Endothelial cell of umbilical vein (primary cell): ENCODE measurements around the gene ARHGEF7. TPM values are rescaled to one million over a fixed set of nuclear protein-coding genes. Genes with fewer than 3 reads are reported as not detected.

Source experiments
- BruUV-seq: library from RNA; stranded (reverse); fragments of 400-500 nt; replicated peaks from 2 replicates; lab custom pipeline; 2021; lab: Mats Ljungman, UMichigan
- CTCF ChIA-PET: fragments of 300-600, 350-600 bp; sonication (Branson Sonifier 250); formaldehyde crosslinking; loops from one replicate; lab custom pipeline; 2021; ENCODE audit warnings: antibody characterized with exemption, inconsistent platforms; lab: Charles Lee
- POLR2A ChIA-PET: fragments of 300-600, 350-600 bp; sonication (Branson Sonifier 250); formaldehyde crosslinking; loops from one replicate; lab custom pipeline; 2021; ENCODE audit warnings: antibody characterized with exemption, inconsistent platforms; lab: Charles Lee
- DNase-seq: peaks from one replicate; pipeline ENCODE4 v3.0.0-alpha.2; 2011; ENCODE audit warnings: low read depth, low spot score
- FAIRE-seq: peaks from 2 replicates; lab custom pipeline; 2011; peaks lifted over from hg19 to GRCh38; lab: Jason Lieb, UNC
- H2AFZ ChIP-seq: 2 replicates; pipeline ENCODE4 v1.6.0; 2012; ENCODE audit warnings: low read depth, low read length, control low read depth, inconsistent platforms
- H3K27ac ChIP-seq: 2 replicates; pipeline ENCODE4 v1.5.1; 2011; ENCODE audit warnings: low read depth, mild to moderate bottlenecking, control low read depth, low read length, moderate library complexity; ENCODE audit not compliant: insufficient read depth
- H3K27me3 ChIP-seq, 2 experiments: 2 replicates each; pipeline versions ENCODE4 v1.6.0 to v1.6.1; 2011; ENCODE audit warnings: low read length in 2 of 2, mixed read lengths in 1 of 2; ENCODE audit not compliant: control insufficient read depth in 2 of 2, insufficient read depth in 2 of 2
- H3K36me3 ChIP-seq, 2 experiments: 2 replicates in 1 of 2; 3 replicates in 1 of 2; pipeline ENCODE4 v1.5.1; 2011; ENCODE audit warnings: low read length in 2 of 2, mild to moderate bottlenecking in 1 of 2, moderate library complexity in 1 of 2; ENCODE audit not compliant: control insufficient read depth in 2 of 2, insufficient read depth in 2 of 2; ENCODE audit errors: extremely low read depth in 1 of 2
- H3K4me1 ChIP-seq: 3 replicates; pipeline ENCODE4 v1.5.1; 2011; ENCODE audit warnings: mild to moderate bottlenecking, low read length; ENCODE audit not compliant: control insufficient read depth, insufficient read depth; ENCODE audit errors: extremely low read depth
- H3K4me2 ChIP-seq: 2 replicates; pipeline ENCODE4 v1.6.1; 2011; ENCODE audit warnings: low read length, control low read depth, mixed read lengths; ENCODE audit not compliant: insufficient read depth
- H3K4me3 ChIP-seq, 3 experiments: fragments of 200-600 bp in 1 of 3; sonication (generic), shearing (Covaris generic) in 1 of 3; replicated peaks in 1 of 3; 2 replicates each; pipeline ENCODE4 v1.5.1; 2011 to 2016; ENCODE audit warnings: control low read depth in 3 of 3, low read length in 3 of 3, mild to moderate bottlenecking in 2 of 3, inconsistent platforms in 1 of 3, low read depth in 1 of 3, moderate library complexity in 1 of 3; ENCODE audit not compliant: insufficient read depth in 1 of 3
- H3K79me2 ChIP-seq: 2 replicates; pipeline ENCODE4 v1.6.0; 2012; ENCODE audit warnings: low read length, inconsistent platforms; ENCODE audit not compliant: control insufficient read depth, insufficient read depth
- H3K9ac ChIP-seq: replicated peaks from 2 replicates; pipeline ENCODE3; 2011; ENCODE audit warnings: low read length, control low read depth; ENCODE audit not compliant: insufficient read depth; ENCODE audit errors: extremely low read depth
- H3K9me1 ChIP-seq: replicated peaks from 3 replicates; pipeline ENCODE4 v1.6.0; 2011; ENCODE audit warnings: mild to moderate bottlenecking, low read length; ENCODE audit not compliant: control insufficient read depth, insufficient read depth; ENCODE audit errors: extremely low read depth
- H3K9me3 ChIP-seq: replicated peaks from 2 replicates; pipeline ENCODE4 v1.5.1; 2012; ENCODE audit warnings: low read length, inconsistent platforms; ENCODE audit not compliant: control insufficient read depth, insufficient read depth
- H4K20me1 ChIP-seq: replicated peaks from 2 replicates; pipeline ENCODE3; 2011; ENCODE audit warnings: mild to moderate bottlenecking, low read length; ENCODE audit not compliant: control insufficient read depth, insufficient read depth; ENCODE audit errors: extremely low read depth
- EZH2 ChIP-seq: IDR thresholded peaks from 2 replicates; pipeline ENCODE4 v1.6.1; 2012; ENCODE audit warnings: borderline replicate concordance, low read depth, mild to moderate bottlenecking, moderate library complexity, low read length, inconsistent platforms; ENCODE audit not compliant: severe bottlenecking
- FOS ChIP-seq: IDR thresholded peaks from 2 replicates; pipeline ENCODE4 v1.6.1; 2011; ENCODE audit warnings: mild to moderate bottlenecking, low read length, moderate library complexity, borderline replicate concordance; ENCODE audit not compliant: insufficient read depth
- GATA2 ChIP-seq: IDR thresholded peaks from 2 replicates; pipeline ENCODE4 v1.7.0; 2011; ENCODE audit warnings: low read depth, mild to moderate bottlenecking, moderate library complexity, mixed read lengths, low read length; ENCODE audit not compliant: insufficient read length, insufficient read depth
- JUN ChIP-seq: IDR thresholded peaks from 2 replicates; pipeline ENCODE4 v1.6.1; 2011; ENCODE audit warnings: borderline replicate concordance, low read depth; ENCODE audit not compliant: insufficient read length, insufficient read depth
- MYC ChIP-seq: IDR thresholded peaks from one replicate; pipeline ENCODE4 v1.6.1; 2011; ENCODE audit warnings: mild to moderate bottlenecking, low read depth, low read length
- POLR2A ChIP-seq: IDR thresholded peaks from 2 replicates; pipeline ENCODE4 v1.6.1; 2012; ENCODE audit warnings: low read depth, mild to moderate bottlenecking, control low read depth, low read length
- POLR2AphosphoS5 ChIP-seq: IDR thresholded peaks from 2 replicates; pipeline ENCODE4 v1.6.1; 2012; ENCODE audit warnings: low read depth, mild to moderate bottlenecking, control low read depth, low read length, moderate library complexity; ENCODE audit not compliant: insufficient read depth
- dilution Hi-C: fragments of 300-500 bp; cut with MboI; formaldehyde crosslinking; loops from one replicate; pipeline ENCODE4 v1.15.0; 2019; ENCODE audit warnings: low sequenced_read_pairs; ENCODE audit not compliant: extremely low pct_ligation_motif_present
- intact Hi-C: fragments of 100-400 bp; cut with micrococcal nuclease; formaldehyde crosslinking; loops from one replicate; pipeline ENCODE4 v1.10.0; 2022
- polyA plus RNA-seq, 4 experiments: library from polyadenylated mRNA; depleted of rRNA in 3 of 4; stranded (reverse) in 3 of 4; unstranded in 1 of 4; fragments of >200 nt; gene quantifications; 2 replicates each; pipeline versions ENCODE4 v1.2.1 to v1.2.3, GENCODE V29; 2011 to 2012; ENCODE audit warnings: missing spikeins in 1 of 4
- total RNA-seq: library from RNA; stranded (reverse); gene quantifications from 2 replicates; pipeline ENCODE4 v1.2.3, GENCODE V29; 2021
- TF ChIP-seq, protein P1 (sequence below): IDR thresholded peaks from 2 replicates; pipeline ENCODE4 v1.6.1; 2011; ENCODE audit not compliant: insufficient read depth, insufficient read length
- TF ChIP-seq, protein P2 (sequence below), 2 donors: IDR thresholded peaks; 1 replicate in 1 of 2; 2 replicates in 1 of 2; pipeline ENCODE4 v1.5.1; 2011; ENCODE audit warnings: low read length in 2 of 2, mild to moderate bottlenecking in 2 of 2, moderate library complexity in 2 of 2, control low read depth in 1 of 2, inconsistent platforms in 1 of 2, low read depth in 1 of 2; ENCODE audit not compliant: insufficient read depth in 1 of 2; ENCODE audit errors: extremely low read depth in 1 of 2

Gene ARHGEF7
- total and polyA plus RNA-seq, 2 donors (not counting 3 experiments of a cell fraction or from before 2014, with no cell fraction given), result 94.9 to 155 TPM

DNA sequence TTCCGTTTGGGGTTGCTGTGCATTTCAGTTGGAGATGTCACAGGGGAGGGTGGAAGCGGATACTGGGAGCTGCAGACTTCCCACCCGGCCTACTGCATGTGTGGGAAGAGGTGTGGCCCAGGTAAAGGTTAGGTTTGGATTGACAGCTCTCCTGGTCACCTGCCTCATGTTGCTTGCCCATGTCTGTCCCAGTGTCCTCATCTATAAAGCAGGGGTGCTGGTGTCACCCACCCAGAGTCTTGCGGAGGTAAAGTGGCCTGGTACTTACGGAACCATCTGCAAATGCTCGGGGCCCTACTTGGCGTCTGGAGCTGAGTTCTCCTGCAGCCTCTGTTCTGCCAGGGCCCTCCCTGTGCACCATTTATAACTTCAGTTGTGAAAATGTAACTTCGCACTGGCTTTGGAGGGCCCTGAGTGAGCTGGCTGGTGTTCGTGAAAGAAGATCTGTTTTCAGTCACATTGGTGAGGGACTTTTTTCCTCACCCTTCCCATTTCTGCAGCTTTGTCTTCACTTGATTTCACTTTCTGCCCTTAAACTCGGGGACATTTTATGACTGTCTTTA, 140.2 kb downstream of the ARHGEF7 start:
- Histone ChIP-seq H2AFZ (no peak overlapping the region), H3K79me2 (peaks cover 26% of the 10 kb centered on the region), H3K27ac (no peak overlapping the region), H3K9me3 (no peaks in the 10 kb centered on the region), H3K36me3 (peaks cover 12 to 26% of the 10 kb centered on the region in 2 experiments), H3K4me1 (peaks cover 13% of the 10 kb centered on the region), H3K4me2 (no peak overlapping the region), H3K4me3 (no peak overlapping the region), H3K27me3 (no peaks in the 10 kb centered on the region), H3K9me1 (no peaks in the 10 kb centered on the region), H3K9ac (no peak overlapping the region), H4K20me1 (no peaks in the 10 kb centered on the region)
- intact Hi-C loops (no loop called here), dilution Hi-C loops (no loop called here)
- TF ChIP-seq POLR2A (no peak), GATA2 (no peak), MYC (no peak), FOS (no peak), EZH2 (no peak), POLR2AphosphoS5 (no peak), JUN (no peak)
- TF ChIP-seq, protein P1, sequence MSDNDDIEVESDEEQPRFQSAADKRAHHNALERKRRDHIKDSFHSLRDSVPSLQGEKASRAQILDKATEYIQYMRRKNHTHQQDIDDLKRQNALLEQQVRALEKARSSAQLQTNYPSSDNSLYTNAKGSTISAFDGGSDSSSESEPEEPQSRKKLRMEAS, result no peak
- TF ChIP-seq, protein P2, sequence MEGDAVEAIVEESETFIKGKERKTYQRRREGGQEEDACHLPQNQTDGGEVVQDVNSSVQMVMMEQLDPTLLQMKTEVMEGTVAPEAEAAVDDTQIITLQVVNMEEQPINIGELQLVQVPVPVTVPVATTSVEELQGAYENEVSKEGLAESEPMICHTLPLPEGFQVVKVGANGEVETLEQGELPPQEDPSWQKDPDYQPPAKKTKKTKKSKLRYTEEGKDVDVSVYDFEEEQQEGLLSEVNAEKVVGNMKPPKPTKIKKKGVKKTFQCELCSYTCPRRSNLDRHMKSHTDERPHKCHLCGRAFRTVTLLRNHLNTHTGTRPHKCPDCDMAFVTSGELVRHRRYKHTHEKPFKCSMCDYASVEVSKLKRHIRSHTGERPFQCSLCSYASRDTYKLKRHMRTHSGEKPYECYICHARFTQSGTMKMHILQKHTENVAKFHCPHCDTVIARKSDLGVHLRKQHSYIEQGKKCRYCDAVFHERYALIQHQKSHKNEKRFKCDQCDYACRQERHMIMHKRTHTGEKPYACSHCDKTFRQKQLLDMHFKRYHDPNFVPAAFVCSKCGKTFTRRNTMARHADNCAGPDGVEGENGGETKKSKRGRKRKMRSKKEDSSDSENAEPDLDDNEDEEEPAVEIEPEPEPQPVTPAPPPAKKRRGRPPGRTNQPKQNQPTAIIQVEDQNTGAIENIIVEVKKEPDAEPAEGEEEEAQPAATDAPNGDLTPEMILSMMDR (IDR thresholded peaks at IDR 0.05; ENCODE audit: extremely low read depth in 1 of 2, insufficient read depth in 1 of 2, low read depth in 1 of 2, low read length in 2 of 2), result no peak
- FAIRE-seq (no peak), DNase-seq (no peak)
- ChIA-PET POLR2A (no interaction called here), CTCF (no interaction called here)
- BruUV-seq, result no TSS peak
